Activated naive CD8-positive, alpha-beta T cell treated with anti-CD3 and anti-CD28 coated beads for 36 hours (primary cell): ENCODE data around the gene STRBP. TPM values are rescaled to one million over a fixed set of nuclear protein-coding genes. Genes with fewer than 3 reads are reported as not detected.

Experiments
- DNase-seq: peaks from one replicate; pipeline ENCODE4 v3.0.0; 2021
- H3K27ac Mint-ChIP-seq: one replicate; pipeline ENCODE4 v1.8.0; 2022; ENCODE audit warnings: mild to moderate bottlenecking, moderate library complexity, mixed read lengths
- H3K27me3 Mint-ChIP-seq: one replicate; pipeline ENCODE4 v1.8.0; 2022; ENCODE audit warnings: mild to moderate bottlenecking, mixed read lengths
- H3K36me3 Mint-ChIP-seq: one replicate; pipeline ENCODE4 v1.8.0; 2021; ENCODE audit warnings: mild to moderate bottlenecking, mixed read lengths
- H3K4me1 Mint-ChIP-seq: one replicate; pipeline ENCODE4 v1.8.0; 2021; ENCODE audit warnings: mixed read lengths
- H3K4me3 Mint-ChIP-seq: one replicate; pipeline ENCODE4 v1.8.0; 2022; ENCODE audit warnings: mild to moderate bottlenecking, moderate library complexity, mixed read lengths
- H3K9me3 Mint-ChIP-seq: one replicate; pipeline ENCODE4 v1.8.0; 2022; ENCODE audit warnings: mixed read lengths
- total RNA-seq, 2 experiments: library from RNA; stranded (reverse); gene quantifications; one replicate each; pipeline ENCODE4 v1.2.3, GENCODE V29; 2021

STRBP gene
- total RNA-seq, 2 experiments from 2014 or later = 43.5 to 46.2 TPM

DNA sequence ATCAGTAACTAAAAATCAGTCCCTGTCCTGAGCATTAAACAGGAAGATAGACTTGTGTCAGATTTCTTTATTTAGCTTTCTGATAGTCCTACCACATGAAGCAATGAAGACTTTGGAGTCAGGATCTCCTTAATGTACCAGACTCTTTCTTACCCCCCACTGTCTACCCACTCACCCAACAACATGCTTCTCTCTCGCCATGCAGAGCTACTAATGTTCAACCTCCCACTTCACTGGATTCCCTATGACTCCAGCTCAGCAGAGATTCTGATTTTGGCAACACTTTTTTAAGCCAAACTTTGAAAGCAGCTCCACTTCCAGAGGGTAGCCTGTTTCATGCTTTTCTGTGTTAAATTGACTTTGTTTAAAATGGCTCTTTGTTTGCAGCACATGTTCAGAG is 184.1 kb downstream of the STRBP start:
- Mint-ChIP-seq H3K27me3 (no peaks in the 10 kb centered on the region), H3K36me3 (peaks cover 3% of the 10 kb centered on the region), H3K4me3 (no peak overlapping the region), H3K9me3 (no peaks in the 10 kb centered on the region), H3K4me1 (no peaks in the 10 kb centered on the region), H3K27ac (no peak overlapping the region)
- DNase-seq = no peak

GRCh38 chr9:123083680-123084079 is 184.7 kb downstream of the STRBP start:
- no peaks in the 10 kb centered on the region for H3K27me3 Mint-ChIP-seq
- H3K4me1 Mint-ChIP-seq = no peaks in the 10 kb centered on the region
- no peaks in the 10 kb centered on the region for H3K9me3 Mint-ChIP-seq
- H3K4me3 Mint-ChIP-seq = no peak overlapping the region
- no peak for DNase-seq
- peaks cover 3% of the 10 kb centered on the region for H3K36me3 Mint-ChIP-seq
- H3K27ac Mint-ChIP-seq = no peak overlapping the region

- no peak for DNase-seq
- Mint-ChIP-seq H3K27me3 (no peaks in the 10 kb centered on the region), H3K27ac (no peak overlapping the region), H3K9me3 (no peaks in the 10 kb centered on the region), H3K4me3 (no peak overlapping the region), H3K4me1 (no peaks in the 10 kb centered on the region), H3K36me3 (peaks cover 3% of the 10 kb centered on the region)
These were observed 186.6 kb downstream of the STRBP start for GRCh38 chr9:123081824-123082223.

DNA sequence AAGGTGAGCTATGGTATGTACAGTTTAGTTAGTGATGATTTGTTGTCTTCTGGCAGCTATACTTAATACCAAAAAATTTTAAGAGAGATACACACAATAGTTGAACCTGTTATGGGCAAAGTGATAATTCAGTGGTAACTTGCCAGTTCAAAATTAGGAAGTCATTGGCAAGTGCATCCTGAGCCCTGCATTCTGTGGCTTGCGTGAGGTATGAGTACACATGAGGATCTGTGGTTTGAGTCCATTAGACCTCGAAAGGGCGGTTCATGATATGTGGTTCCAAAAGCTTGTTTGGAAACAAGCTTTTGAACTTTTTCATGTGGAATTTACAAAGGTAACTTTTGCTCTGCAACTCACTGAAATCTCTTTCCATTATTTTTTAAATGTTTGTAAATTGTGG is 187.9 kb downstream of the STRBP start:
- peaks cover 3% of the 10 kb centered on the region for H3K36me3 Mint-ChIP-seq
- no peaks in the 10 kb centered on the region for H3K27me3 Mint-ChIP-seq
- H3K4me1 Mint-ChIP-seq = no peaks in the 10 kb centered on the region
- no peak for DNase-seq
- H3K9me3 Mint-ChIP-seq = no peaks in the 10 kb centered on the region
- no peak overlapping the region for H3K4me3 Mint-ChIP-seq
- no peak overlapping the region for H3K27ac Mint-ChIP-seq

DNA sequence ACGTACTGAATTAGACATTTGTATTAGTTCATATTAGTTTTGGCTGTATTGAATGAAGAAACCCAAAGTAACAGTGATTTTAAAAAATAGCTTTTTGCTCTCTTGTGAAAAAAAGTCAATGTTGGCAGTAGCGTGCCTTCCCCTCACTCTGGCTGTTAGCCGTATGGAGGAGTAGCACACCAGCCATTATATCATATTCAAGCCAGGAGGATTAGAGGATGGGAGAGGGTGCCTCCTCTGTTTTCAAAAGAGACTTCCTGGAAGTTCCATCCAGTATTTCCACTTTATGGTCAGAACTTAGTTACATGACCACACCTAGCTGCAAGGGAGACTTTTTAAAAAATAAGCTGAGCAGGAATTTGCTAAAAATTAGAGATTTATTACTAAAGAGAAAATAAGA is 193.8 kb downstream of the STRBP start:
- Mint-ChIP-seq H3K27me3 (no peaks in the 10 kb centered on the region), H3K4me3 (no peak overlapping the region), H3K9me3 (no peaks in the 10 kb centered on the region), H3K4me1 (no peaks in the 10 kb centered on the region), H3K27ac (no peak overlapping the region), H3K36me3 (peaks cover 8% of the 10 kb centered on the region)
- DNase-seq = no peak

DNA sequence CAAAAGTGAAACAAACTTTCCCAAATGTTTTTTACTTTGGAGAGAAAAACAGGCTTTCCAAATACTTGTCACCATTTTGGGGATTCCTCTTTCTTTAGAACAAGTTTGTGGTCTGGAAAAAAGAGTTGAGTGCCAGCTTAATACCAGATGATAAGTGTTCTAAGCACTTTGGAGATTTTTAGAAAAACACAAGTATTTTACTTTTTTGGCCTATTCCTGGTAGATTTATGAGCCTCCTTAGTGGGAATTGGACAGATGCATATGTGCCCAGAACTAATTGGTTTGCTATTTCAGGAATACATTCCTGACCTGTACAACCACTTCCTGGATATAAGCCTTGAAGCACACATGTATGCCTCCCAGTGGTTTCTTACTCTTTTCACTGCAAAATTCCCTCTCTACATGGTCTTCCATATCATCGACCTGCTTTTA is 194.4 kb downstream of the STRBP start:
- Mint-ChIP-seq H3K36me3 (peaks cover 8% of the 10 kb centered on the region), H3K4me1 (no peaks in the 10 kb centered on the region), H3K27me3 (no peaks in the 10 kb centered on the region), H3K4me3 (no peak overlapping the region), H3K9me3 (no peaks in the 10 kb centered on the region), H3K27ac (no peak overlapping the region)
- no peak for DNase-seq

DNA sequence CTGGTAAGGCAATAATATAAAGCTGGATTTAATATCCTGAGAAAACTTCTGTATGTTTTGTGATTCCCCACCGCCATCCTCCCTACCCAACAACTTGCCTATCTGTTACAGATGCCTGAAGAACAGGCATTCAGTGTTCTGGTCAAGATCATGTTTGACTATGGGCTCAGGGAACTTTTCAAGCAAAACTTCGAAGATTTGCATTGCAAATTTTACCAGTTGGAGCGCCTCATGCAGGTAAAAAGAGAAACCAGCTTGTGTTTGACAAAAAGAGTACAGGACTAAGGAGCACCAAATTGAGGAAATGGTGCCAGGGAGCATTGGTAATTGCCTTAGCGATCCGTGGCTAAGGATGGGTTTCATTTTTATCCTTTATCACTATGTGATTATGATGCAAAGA is 194.9 kb downstream of the STRBP start:
- H3K36me3 Mint-ChIP-seq = peaks cover 8% of the 10 kb centered on the region
- H3K4me3 Mint-ChIP-seq = no peak overlapping the region
- no peaks in the 10 kb centered on the region for H3K9me3 Mint-ChIP-seq
- no peak overlapping the region for H3K27ac Mint-ChIP-seq
- no peaks in the 10 kb centered on the region for H3K4me1 Mint-ChIP-seq
- DNase-seq = no peak
- H3K27me3 Mint-ChIP-seq = no peaks in the 10 kb centered on the region

DNA sequence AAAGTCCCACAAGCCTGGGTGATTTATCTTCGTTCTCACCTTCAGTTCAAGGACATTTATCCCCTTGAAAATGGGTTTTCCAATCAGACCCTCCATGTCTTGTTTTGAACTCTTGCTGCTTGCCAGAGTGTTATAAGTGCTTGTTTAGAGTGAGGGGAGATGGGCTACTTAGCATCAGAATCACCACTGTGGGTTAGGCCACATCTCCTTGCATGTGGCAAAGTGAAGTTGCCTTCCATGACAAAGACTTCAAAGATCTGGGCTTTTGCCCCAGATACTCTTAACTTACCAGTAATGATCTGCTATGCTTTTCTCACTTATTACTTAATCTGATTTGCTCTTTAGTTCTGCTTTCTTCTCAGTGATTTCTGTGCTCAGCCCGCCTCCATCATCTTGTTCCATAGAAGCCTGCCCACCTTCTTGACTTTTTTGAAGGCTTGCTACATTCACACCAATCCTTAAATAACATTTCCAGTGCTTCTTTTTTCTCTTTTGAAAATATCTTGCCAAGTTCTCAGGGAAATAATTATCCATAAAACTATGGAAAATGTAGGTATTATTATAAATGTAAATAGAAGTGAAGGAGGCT is 195.9 kb downstream of the STRBP start:
- Mint-ChIP-seq H3K9me3 (no peaks in the 10 kb centered on the region), H3K4me1 (no peaks in the 10 kb centered on the region), H3K4me3 (no peak overlapping the region), H3K27me3 (no peaks in the 10 kb centered on the region), H3K27ac (no peak overlapping the region), H3K36me3 (peaks cover 8% of the 10 kb centered on the region)
- no peak for DNase-seq

Other genes with a start within 250 kb of the STRBP start
- under 1 TPM in 1 of 2 experiments, not detected in 1; 0.42 TPM for gene GPR21, start 234.9 kb downstream of the STRBP start, total RNA-seq
- gene CRB2, start 87.6 kb upstream of the STRBP start, total RNA-seq = under 1 TPM; 0.06 to 0.10 TPM